Measurements from ENCODE around the gene HSPA6.

Gene HSPA6

DNA sequence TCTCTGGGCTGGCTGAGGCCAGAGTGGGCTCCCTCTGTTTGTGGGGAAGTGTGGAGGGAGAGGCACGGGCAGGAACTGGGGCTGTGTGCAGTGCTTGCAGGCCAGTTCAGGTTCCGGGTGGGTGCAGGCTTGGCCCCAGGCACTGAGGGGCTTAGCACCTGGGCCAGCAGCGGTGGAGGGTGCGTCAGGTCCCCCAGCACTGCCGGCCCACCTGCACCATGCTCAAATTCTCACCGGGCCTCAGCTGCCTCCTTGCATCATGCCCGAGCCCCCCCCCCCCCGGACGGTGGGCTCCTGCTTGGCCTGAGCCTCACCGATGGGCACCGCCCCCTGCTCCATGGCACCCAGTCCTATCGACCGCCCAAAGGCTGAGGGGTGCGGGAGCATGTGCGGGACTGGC is 45.4 kb upstream of the HSPA6 start:
- H3K36me3 ChIP-seq (ENCODE audit: control insufficient read depth in 2 of 2, insufficient read depth in 1 of 2, low read length in 2 of 2), result no peaks in the 10 kb centered on the region
- H3K9me3 ChIP-seq (ENCODE audit: control insufficient read depth, insufficient read depth, low read depth, low read length), result no peaks in the 10 kb centered on the region
- ChIA-PET CTCF (interaction anchor here (0.6 kb wide), 1 partner anchor 9 kb away, joined by 3 read pairs; no protein-coding TSS in a partner anchor), POLR2A (no interaction called here)
- TF ChIP-seq ZNF133 (tag by site-specific recombination; IDR thresholded peaks at IDR 0.05) (no peak), ZNF112 (tag by site-specific recombination; IDR thresholded peaks at IDR 0.05) (no peak), SP2 (tag by site-specific recombination; IDR thresholded peaks at IDR 0.05) (no peak), ZNF624 (tag by site-specific recombination; IDR thresholded peaks at IDR 0.05) (no peak), ATF2 (tag by site-specific recombination; IDR thresholded peaks at IDR 0.05; ENCODE audit: low read depth) (no peak), KLF1 (tag by site-specific recombination; IDR thresholded peaks at IDR 0.05) (no peak), ZNF623 (tag by site-specific recombination; IDR thresholded peaks at IDR 0.05) (no peak), ZNF785 (tag by site-specific recombination; IDR thresholded peaks at IDR 0.05) (no peak), ZFP69B (tag by site-specific recombination; IDR thresholded peaks at IDR 0.05) (no peak), GFI1B (tag by site-specific recombination; IDR thresholded peaks at IDR 0.05) (no peak), ZNF416 (tag by site-specific recombination; IDR thresholded peaks at IDR 0.05) (no peak), SP3 (tag by site-specific recombination; IDR thresholded peaks at IDR 0.05) (no peak), ZNF837 (tag by site-specific recombination; IDR thresholded peaks at IDR 0.05) (no peak), KLF7 (tag by site-specific recombination; IDR thresholded peaks at IDR 0.05; ENCODE audit: borderline replicate concordance) (no peak), ZNF701 (tag by site-specific recombination; IDR thresholded peaks at IDR 0.05) (no peak), ZNF121 (tag by site-specific recombination; IDR thresholded peaks at IDR 0.05) (no peak), ZNF175 (tag by site-specific recombination; IDR thresholded peaks at IDR 0.05) (no peak), ZNF362 (tag by site-specific recombination; IDR thresholded peaks at IDR 0.05) (no peak)
- TF ChIP-seq, protein P1, sequence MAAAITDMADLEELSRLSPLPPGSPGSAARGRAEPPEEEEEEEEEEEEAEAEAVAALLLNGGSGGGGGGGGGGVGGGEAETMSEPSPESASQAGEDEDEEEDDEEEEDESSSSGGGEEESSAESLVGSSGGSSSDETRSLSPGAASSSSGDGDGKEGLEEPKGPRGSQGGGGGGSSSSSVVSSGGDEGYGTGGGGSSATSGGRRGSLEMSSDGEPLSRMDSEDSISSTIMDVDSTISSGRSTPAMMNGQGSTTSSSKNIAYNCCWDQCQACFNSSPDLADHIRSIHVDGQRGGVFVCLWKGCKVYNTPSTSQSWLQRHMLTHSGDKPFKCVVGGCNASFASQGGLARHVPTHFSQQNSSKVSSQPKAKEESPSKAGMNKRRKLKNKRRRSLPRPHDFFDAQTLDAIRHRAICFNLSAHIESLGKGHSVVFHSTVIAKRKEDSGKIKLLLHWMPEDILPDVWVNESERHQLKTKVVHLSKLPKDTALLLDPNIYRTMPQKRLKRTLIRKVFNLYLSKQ (tag by site-specific recombination; IDR thresholded peaks at IDR 0.05; ENCODE audit: borderline replicate concordance), result no peak
- TF ChIP-seq, protein P2, sequence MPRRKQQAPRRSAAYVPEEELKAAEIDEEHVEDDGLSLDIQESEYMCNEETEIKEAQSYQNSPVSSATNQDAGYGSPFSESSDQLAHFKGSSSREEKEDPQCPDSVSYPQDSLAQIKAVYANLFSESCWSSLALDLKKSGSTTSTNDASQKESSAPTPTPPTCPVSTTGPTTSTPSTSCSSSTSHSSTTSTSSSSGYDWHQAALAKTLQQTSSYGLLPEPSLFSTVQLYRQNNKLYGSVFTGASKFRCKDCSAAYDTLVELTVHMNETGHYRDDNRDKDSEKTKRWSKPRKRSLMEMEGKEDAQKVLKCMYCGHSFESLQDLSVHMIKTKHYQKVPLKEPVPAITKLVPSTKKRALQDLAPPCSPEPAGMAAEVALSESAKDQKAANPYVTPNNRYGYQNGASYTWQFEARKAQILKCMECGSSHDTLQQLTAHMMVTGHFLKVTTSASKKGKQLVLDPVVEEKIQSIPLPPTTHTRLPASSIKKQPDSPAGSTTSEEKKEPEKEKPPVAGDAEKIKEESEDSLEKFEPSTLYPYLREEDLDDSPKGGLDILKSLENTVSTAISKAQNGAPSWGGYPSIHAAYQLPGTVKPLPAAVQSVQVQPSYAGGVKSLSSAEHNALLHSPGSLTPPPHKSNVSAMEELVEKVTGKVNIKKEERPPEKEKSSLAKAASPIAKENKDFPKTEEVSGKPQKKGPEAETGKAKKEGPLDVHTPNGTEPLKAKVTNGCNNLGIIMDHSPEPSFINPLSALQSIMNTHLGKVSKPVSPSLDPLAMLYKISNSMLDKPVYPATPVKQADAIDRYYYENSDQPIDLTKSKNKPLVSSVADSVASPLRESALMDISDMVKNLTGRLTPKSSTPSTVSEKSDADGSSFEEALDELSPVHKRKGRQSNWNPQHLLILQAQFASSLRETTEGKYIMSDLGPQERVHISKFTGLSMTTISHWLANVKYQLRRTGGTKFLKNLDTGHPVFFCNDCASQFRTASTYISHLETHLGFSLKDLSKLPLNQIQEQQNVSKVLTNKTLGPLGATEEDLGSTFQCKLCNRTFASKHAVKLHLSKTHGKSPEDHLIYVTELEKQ (tag by site-specific recombination; IDR thresholded peaks at IDR 0.05; ENCODE audit: borderline replicate concordance), result no peak
- H3K4me3 ChIP-seq (ENCODE audit: low read depth, low read length), result no peak overlapping the region
- no peaks in the 10 kb centered on the region for H3K4me1 ChIP-seq (ENCODE audit: control insufficient read depth, insufficient read depth, low read length)
- no peak overlapping the region for H3K27ac ChIP-seq (ENCODE audit: extremely low read depth, low read depth, low read length)
